A549 treated with GW870086 at 1 μM for 4 hours (cell line): ENCODE results near the gene CLEC4C. TPM values are rescaled to one million over a fixed set of nuclear protein-coding genes. Genes with fewer than 3 reads are reported as not detected.

Experiments
- total RNA-seq: library from RNA; stranded (reverse); fragments of 200-300 nt; extraction: Qiagen RNA extraction; gene quantifications from 5 replicates; pipeline ENCODE4 v1.2.3, GENCODE V29; 2022; ENCODE audit warnings: low read depth

The CLEC4C gene
- not detected in 5 replicates for total RNA-seq

GRCh38 chr12:7747246-7747645 lies at the start of gene CLEC4C:
CLEC4C (minus strand) TSS chr12:7747375; CDS start chr12:7747348, 27 bp downstream.

GRCh38 chr12:7788884-7789528 lies 41.8 kb upstream of the CLEC4C start, which contains the start of gene NANOG:
NANOG (plus strand) TSS chr12:7789402; CDS start chr12:7789615, 213 bp downstream.

GRCh38 chr12:7711133-7711532 lies 36.0 kb downstream of the CLEC4C start, which contains the start of gene DPPA3:
DPPA3 (plus strand) TSS chr12:7711433; CDS start chr12:7711571, 138 bp downstream.

GRCh38 chr12:7695566-7696197 lies 51.5 kb downstream of the CLEC4C start, which contains the start of gene GDF3:
GDF3 (minus strand) TSS chr12:7695775; CDS start chr12:7695728, 47 bp downstream.

Other genes with a start within 250 kb of the CLEC4C start
- gene CD163, start 243.6 kb downstream of the CLEC4C start, total RNA-seq, result 0.12 to 0.15 TPM in 2 of 5 replicates, not detected in the others
- gene APOBEC1, start 81.5 kb downstream of the CLEC4C start, total RNA-seq, result not detected in 5 replicates
- not detected in 5 replicates for gene GDF3, start 51.6 kb downstream of the CLEC4C start, total RNA-seq
- not detected in 5 replicates for gene DPPA3, start 35.9 kb downstream of the CLEC4C start, total RNA-seq
- not detected in 5 replicates for gene NANOGNB, start 17.8 kb upstream of the CLEC4C start, total RNA-seq
- gene NANOG, start 42.0 kb upstream of the CLEC4C start, total RNA-seq, result not detected in 5 replicates
- gene SLC2A14, start 125.5 kb upstream of the CLEC4C start, total RNA-seq, result 0.09 TPM in 1 of 5 replicates, not detected in the others
- 3.2 to 3.7 TPM (median 3.2 TPM) in 5 replicates for gene SLC2A3, start 188.8 kb upstream of the CLEC4C start, total RNA-seq